WERI-Rb-1 (cell line): ENCODE data around the gene PHF19.

Source experiments
- DNase-seq: peaks from one replicate; pipeline ENCODE4 v3.0.0-alpha.2; 2020
- H3K27ac ChIP-seq: fragments of 250-450 bp; sonication (Bioruptor Pico); 2 replicates; pipeline ENCODE4 v1.5.1; 2020; ENCODE audit warnings: mild to moderate bottlenecking, moderate library complexity
- H3K27me3 ChIP-seq: fragments of 250-450 bp; sonication (Bioruptor Pico); 2 replicates; pipeline ENCODE4 v1.5.1; 2021; ENCODE audit warnings: mild to moderate bottlenecking, low read depth, moderate library complexity; ENCODE audit not compliant: insufficient read depth, severe bottlenecking
- H3K36me3 ChIP-seq: fragments of 250-450 bp; sonication (Bioruptor Pico); 2 replicates; pipeline ENCODE4 v1.5.1; 2020; ENCODE audit warnings: mild to moderate bottlenecking, moderate library complexity
- H3K4me3 ChIP-seq: 2 replicates; pipeline ENCODE4 v1.5.1; 2011; ENCODE audit warnings: low read depth, mild to moderate bottlenecking, control low read depth, low read length
- H3K9me3 ChIP-seq: fragments of 250-450 bp; sonication (Bioruptor Pico); 2 replicates; pipeline ENCODE4 v1.5.1; 2021; ENCODE audit warnings: mild to moderate bottlenecking, moderate library complexity; ENCODE audit not compliant: severe bottlenecking
- TF ChIP-seq, protein P1 (sequence below): IDR thresholded peaks from 2 replicates; pipeline ENCODE4 v1.5.1; 2011; ENCODE audit warnings: low read depth, mild to moderate bottlenecking, control low read depth, inconsistent platforms, low read length

PHF19 gene

GRCh38 chr9:120808931-120809330 lies 68.1 kb downstream of the PHF19 start:
- no peaks in the 10 kb centered on the region for H3K27me3 ChIP-seq
- DNase-seq: no peak
- no peak overlapping the region for H3K27ac ChIP-seq
- peaks cover 20% of the 10 kb centered on the region for H3K9me3 ChIP-seq
- no peaks in the 10 kb centered on the region for H3K36me3 ChIP-seq
- no peak overlapping the region for H3K4me3 ChIP-seq
- TF ChIP-seq, protein P1, sequence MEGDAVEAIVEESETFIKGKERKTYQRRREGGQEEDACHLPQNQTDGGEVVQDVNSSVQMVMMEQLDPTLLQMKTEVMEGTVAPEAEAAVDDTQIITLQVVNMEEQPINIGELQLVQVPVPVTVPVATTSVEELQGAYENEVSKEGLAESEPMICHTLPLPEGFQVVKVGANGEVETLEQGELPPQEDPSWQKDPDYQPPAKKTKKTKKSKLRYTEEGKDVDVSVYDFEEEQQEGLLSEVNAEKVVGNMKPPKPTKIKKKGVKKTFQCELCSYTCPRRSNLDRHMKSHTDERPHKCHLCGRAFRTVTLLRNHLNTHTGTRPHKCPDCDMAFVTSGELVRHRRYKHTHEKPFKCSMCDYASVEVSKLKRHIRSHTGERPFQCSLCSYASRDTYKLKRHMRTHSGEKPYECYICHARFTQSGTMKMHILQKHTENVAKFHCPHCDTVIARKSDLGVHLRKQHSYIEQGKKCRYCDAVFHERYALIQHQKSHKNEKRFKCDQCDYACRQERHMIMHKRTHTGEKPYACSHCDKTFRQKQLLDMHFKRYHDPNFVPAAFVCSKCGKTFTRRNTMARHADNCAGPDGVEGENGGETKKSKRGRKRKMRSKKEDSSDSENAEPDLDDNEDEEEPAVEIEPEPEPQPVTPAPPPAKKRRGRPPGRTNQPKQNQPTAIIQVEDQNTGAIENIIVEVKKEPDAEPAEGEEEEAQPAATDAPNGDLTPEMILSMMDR: no peak

DNA sequence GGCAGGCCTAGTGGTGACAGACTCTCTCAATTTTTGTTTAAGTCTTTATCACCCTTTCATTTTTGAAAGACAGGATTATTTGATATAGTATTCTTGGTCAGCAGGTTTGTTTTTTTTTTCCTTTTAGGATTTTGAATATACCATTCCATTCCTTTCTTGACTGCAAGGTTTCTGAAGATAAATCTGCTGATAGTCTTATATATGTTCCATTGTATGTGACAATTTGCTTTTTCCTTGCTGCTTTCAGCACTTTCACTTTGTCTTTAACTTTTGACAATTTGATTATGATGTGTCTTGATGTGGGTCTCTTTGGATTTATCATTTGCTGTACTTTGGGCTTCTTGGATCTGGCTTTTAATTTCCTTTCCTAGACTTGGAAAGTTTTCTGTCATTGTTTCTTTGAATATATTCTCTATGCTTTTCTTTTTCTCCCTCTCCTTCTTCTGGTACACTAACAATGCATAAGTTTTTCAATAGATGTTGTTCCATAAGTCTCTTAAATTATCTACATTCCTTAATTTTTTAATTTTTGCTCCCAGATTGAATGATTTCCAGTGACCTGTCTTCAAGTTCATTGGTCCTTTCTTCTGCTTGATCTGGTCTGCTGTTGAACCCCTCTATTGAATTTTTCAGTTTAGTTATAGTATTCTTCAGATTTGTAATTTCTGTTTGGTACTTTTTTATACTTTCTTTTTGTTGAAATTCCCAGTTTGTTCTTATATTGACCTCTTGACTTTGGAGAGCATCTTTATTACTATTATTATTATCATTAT lies 69.2 kb downstream of the PHF19 start:
- Histone ChIP-seq H3K36me3 (no peaks in the 10 kb centered on the region), H3K4me3 (no peak overlapping the region), H3K27me3 (no peaks in the 10 kb centered on the region), H3K9me3 (peaks cover 23% of the 10 kb centered on the region), H3K27ac (no peak overlapping the region)
- no peak for DNase-seq
- TF ChIP-seq, protein P1: no peak
